ENCODE measurements around the gene OR51F2. TPM values are rescaled to one million over a fixed set of nuclear protein-coding genes. Genes with fewer than 3 reads are reported as not detected.

The OR51F2 gene
- total RNA-seq, 1 donor from 2014 or later = not detected

DNA sequence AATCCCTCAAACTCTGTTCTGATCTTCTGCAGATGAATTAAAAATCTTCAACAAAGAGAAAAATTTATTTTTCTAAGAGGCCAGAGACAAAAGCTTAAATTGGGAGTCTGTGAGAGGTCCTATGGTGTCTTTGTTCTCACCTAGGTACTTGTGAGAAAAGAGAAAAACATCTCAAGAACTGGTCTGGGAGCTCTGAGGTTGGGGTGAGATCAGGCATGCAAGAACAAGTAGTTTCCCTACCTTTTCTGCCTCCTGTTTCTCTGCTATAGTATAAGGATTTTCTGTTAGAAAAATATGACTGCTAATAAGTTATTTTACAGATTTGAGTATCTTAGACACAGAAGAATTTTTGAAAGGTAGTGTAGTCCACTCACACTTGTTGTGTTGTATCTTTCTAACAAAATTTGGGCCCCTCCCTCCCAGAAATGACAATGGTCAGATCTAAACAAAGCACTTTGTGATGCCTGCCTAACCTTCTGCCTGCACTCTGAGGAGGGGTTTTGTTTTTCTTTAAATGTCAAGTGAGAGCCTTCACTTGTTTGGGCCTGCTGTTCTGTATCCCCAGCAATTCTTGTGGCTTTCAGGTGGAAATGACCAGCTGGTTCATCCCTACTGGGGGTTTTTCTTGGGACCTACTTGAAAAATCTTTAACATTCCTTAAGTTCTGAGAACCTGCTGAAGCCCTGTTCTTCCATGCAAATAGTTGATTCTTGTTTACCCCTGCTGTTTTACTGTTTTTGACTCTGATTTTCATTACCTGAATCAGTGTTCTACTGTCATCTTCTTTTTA is 41.5 kb downstream of the OR51F2 start:
- Mint-ChIP-seq H3K27ac (no peak overlapping the region), H3K4me3 (ENCODE audit: low read depth) (no peak overlapping the region), H3K4me1 (ENCODE audit: low read depth) (peaks cover 6% of the 10 kb centered on the region), H3K36me3 (ENCODE audit: insufficient read depth) (no peaks in the 10 kb centered on the region), H3K9me3 (ENCODE audit: low read depth) (peaks cover 3% of the 10 kb centered on the region), H3K27me3 (no peaks in the 10 kb centered on the region)
- no peak for DNase-seq (ENCODE audit: low spot score, unreplicated experiment)
- TF ChIP-seq, protein P1, sequence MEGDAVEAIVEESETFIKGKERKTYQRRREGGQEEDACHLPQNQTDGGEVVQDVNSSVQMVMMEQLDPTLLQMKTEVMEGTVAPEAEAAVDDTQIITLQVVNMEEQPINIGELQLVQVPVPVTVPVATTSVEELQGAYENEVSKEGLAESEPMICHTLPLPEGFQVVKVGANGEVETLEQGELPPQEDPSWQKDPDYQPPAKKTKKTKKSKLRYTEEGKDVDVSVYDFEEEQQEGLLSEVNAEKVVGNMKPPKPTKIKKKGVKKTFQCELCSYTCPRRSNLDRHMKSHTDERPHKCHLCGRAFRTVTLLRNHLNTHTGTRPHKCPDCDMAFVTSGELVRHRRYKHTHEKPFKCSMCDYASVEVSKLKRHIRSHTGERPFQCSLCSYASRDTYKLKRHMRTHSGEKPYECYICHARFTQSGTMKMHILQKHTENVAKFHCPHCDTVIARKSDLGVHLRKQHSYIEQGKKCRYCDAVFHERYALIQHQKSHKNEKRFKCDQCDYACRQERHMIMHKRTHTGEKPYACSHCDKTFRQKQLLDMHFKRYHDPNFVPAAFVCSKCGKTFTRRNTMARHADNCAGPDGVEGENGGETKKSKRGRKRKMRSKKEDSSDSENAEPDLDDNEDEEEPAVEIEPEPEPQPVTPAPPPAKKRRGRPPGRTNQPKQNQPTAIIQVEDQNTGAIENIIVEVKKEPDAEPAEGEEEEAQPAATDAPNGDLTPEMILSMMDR (IDR thresholded peaks at IDR 0.05; ENCODE audit: unreplicated experiment) = no peak

DNA sequence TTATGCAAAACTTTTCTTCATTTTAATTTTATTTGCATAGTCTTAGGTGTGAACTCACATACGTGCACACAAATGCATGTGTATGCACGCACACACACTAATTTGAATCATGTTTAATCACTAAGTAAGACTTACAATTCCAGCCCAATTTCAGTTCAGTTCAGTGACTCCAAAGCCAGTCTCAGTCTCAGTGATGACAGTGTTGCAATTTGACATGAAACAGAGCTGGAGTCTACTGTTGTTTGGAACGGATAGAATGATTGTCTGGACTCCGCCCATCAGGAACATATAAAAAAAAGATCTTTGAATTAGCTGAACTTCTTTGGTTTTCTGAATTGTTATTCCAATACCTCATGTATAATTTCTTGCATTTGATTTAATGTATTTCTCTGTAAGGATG is 42.8 kb downstream of the OR51F2 start:
- Mint-ChIP-seq H3K4me3 (ENCODE audit: low read depth) (no peak overlapping the region), H3K4me1 (ENCODE audit: low read depth) (peaks cover 6% of the 10 kb centered on the region), H3K9me3 (ENCODE audit: low read depth) (peaks cover 3% of the 10 kb centered on the region), H3K36me3 (ENCODE audit: insufficient read depth) (no peaks in the 10 kb centered on the region), H3K27me3 (no peaks in the 10 kb centered on the region), H3K27ac (no peak overlapping the region)
- TF ChIP-seq, protein P1 (IDR thresholded peaks at IDR 0.05; ENCODE audit: unreplicated experiment) = no peak
- no peak for DNase-seq (ENCODE audit: low spot score, unreplicated experiment)

DNA sequence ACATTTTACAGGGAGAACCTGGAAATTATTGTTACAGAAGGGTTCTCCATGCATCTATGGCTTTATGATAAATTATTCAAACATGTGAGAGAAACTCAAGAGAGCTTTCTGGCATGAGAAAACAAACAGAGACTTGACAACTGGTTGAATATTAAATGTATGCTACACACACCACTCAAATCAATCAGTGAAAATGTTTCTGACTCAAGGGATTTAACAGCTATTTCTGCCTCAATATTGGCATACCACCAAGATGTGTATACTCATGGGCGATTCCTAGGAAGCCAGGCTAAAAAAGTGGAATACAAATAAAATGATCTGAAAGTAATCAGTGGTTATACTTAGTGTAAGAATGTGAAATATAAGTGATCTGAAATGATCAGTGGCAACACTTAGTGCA is 44.7 kb downstream of the OR51F2 start:
- H3K27ac Mint-ChIP-seq = no peak overlapping the region
- H3K4me3 Mint-ChIP-seq (ENCODE audit: low read depth) = no peak overlapping the region
- H3K36me3 Mint-ChIP-seq (ENCODE audit: insufficient read depth) = no peaks in the 10 kb centered on the region
- H3K27me3 Mint-ChIP-seq = no peaks in the 10 kb centered on the region
- TF ChIP-seq, protein P1 (IDR thresholded peaks at IDR 0.05; ENCODE audit: unreplicated experiment) = no peak
- DNase-seq (ENCODE audit: low spot score, unreplicated experiment) = no peak
- H3K9me3 Mint-ChIP-seq (ENCODE audit: low read depth) = peaks cover 3% of the 10 kb centered on the region
- peaks cover 6% of the 10 kb centered on the region for H3K4me1 Mint-ChIP-seq (ENCODE audit: low read depth)

Other genes with a start within 250 kb of the OR51F2 start
- not detected in 2 replicates for gene OR52I2, start 239.6 kb upstream of the OR51F2 start, total RNA-seq
- not detected in 2 replicates for gene OR52I1, start 227.3 kb upstream of the OR51F2 start, total RNA-seq
- gene TRIM68, start 213.1 kb upstream of the OR51F2 start, total RNA-seq = 18.1 and 18.7 TPM in 2 replicates
- gene OR51D1, start 183.8 kb upstream of the OR51F2 start, total RNA-seq = not detected in 2 replicates
- 0.11 and 0.14 TPM in 2 replicates for gene OR51E1, start 177.3 kb upstream of the OR51F2 start, total RNA-seq
- gene OR51E2, start 123.5 kb upstream of the OR51F2 start, total RNA-seq = not detected in 2 replicates
- not detected in 2 replicates for gene MMP26, start 116.5 kb upstream of the OR51F2 start, total RNA-seq
- not detected in 2 replicates for gene OR51F1, start 51.4 kb upstream of the OR51F2 start, total RNA-seq
- gene OR52R1, start 16.9 kb upstream of the OR51F2 start, total RNA-seq = not detected in 2 replicates
- not detected in 2 replicates for gene OR51S1, start 27.9 kb downstream of the OR51F2 start, total RNA-seq
- gene OR51T1, start 60.6 kb downstream of the OR51F2 start, total RNA-seq = not detected in 2 replicates
- not detected in 2 replicates for gene OR51A7, start 82.5 kb downstream of the OR51F2 start, total RNA-seq
- gene OR51G2, start 98.0 kb downstream of the OR51F2 start, total RNA-seq = not detected in 2 replicates
- gene OR51G1, start 103.0 kb downstream of the OR51F2 start, total RNA-seq = not detected in 2 replicates
- not detected in 2 replicates for gene OR51A4, start 126.3 kb downstream of the OR51F2 start, total RNA-seq
- not detected in 2 replicates for gene OR51A2, start 134.4 kb downstream of the OR51F2 start, total RNA-seq
- not detected in 2 replicates for gene OR51L1, start 173.5 kb downstream of the OR51F2 start, total RNA-seq
- not detected in 2 replicates for gene OR52J3, start 225.2 kb downstream of the OR51F2 start, total RNA-seq
- gene OR52E2, start 238.3 kb downstream of the OR51F2 start, total RNA-seq = not detected in 2 replicates
- not detected in 2 replicates for gene OR52E1, start 248.3 kb downstream of the OR51F2 start, total RNA-seq